HG03520 (cell line): Measurements from ENCODE around the gene BRD4.
A peak's percentile ranks its signal among the peaks of the same experiment; 100 is the strongest.
"Not testable (repeated sequence)": the region's sequence is repeated elsewhere in the genome, so short reads cannot be mapped to it uniquely, and the experiment has no call there.

ENCODE experiments used
- ATAC-seq: cut with Tn5 transposase; IDR thresholded peaks from one replicate; pipeline ENCODE4 v1.9.1; 2021; ENCODE audit warnings: mild to moderate bottlenecking, moderate library complexity; ENCODE audit not compliant: unreplicated experiment

The BRD4 gene

GRCh38 chr19:15332311-15332996, at the start of gene BRD4:
BRD4 (minus strand) TSS chr19:15332539; CDS start chr19:15273099, 59,440 bp downstream.
- ATAC-seq = peak; percentile 45

DNA sequence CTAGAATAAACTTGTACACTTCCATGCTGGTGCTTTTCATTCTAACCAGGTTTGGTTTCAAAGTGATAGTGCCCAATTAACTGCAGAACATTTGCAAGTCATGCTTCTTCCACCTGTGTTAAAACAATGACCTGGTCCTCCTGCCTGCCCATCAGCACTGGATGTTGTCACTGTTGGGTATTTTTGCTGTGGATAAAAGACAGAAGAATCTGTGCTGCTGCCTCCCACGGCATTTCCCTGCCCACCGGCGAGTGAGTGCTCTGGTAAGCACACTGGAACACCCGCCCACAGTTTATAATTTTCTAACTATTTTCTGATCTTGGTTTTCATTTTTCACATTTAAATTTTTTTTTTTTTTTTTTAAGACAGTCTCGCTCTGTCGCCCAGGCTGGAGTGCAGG, 49.5 kb upstream of the BRD4 start:
- no peak for ATAC-seq

DNA sequence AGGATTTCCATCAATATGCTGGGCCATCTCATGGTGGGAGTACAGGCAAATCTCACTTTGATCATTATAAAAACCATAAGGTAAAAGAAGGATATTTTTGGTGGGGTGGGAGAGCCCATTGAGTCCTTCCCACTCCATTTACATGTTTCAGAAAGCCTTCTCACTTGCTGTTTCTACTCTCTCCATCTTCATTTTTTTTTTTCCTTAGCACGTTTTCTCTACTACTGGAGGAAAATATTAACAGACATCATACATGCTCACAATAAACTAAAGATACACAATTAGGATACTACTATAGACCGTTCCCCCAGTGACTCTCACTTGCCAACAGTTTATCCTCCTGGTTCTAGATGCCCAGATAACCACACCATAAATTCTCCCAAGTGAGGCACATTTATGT, 49.1 kb upstream of the BRD4 start:
- ATAC-seq = no peak

DNA sequence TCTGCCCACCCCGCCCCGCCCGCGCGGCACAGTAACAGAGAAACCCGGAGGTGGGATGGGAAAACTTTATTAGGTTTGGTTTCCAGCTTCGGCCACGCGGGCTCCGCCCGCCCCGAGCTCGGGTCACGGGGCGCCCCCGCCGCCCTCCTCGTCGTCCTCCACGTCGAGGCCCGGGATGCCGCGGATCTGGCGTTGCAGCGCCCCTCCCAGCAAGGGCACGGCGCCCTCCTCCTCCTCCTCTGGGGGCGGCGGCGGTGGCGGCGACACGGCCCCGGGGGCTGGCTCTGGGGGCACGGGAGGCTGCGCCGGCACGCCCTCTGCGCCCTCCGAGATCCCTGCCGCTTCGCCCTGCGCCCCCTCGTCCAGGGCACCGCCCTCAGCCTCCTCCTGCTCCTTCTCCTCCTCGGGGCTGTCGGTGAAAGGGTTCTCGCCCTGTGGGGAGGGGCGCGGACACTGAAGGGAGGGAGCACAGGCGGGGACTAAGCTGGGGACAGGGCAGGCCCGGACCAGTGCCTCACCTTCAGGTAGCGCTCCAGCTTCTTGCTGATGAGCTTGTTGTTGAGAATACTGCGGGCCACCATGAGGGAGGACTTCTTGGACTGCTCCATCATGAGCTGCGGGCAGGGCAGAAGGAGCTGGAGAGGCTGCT, 47.8 kb upstream of the BRD4 start:
- peak; percentile 40 for ATAC-seq

DNA sequence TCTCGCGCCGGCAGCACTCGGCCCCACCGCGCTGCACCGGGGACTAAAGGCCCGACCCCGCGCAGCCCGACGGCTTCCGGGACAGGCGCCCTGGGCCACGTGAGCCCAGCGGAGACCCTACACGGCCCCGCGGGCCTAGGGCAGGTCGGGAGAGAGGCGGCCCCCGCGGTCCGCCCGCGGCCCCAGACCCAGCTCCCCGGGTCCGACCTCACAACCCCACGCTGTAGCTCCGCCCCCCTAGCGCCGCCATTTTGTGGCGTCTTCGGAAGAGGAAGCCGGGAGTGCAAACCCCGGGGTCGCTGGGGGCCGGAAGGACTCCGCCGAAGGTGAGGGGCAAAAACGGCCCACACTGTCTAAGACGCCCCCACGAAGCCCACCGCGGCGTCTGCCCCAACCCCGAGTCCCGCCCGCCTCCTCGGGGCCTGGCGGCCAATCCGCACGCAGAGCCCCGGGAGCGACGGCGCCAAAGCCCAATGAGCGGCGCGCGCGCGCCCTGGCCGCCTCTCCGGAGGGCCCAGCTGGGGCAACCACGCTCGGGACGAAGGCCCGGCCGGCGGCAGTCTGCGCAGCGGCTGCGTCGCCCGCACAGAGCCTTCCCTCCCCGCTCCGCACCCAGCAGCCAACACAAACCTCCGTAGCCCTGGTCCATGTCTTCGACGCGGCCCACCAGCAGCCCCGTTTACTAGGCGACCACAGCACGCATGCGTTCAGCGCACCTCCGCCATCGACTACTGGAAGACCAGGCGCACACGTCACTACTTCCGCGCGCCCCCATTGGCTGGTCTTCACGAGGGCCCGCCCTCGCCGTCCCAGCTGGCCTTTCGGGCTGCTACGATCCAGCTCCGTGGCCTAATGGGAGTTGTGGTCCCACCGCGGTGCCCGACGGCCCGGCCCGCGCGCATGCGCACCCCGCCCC, 47.0 kb upstream of the BRD4 start, which contains the start of gene AKAP8:
AKAP8 (minus strand) TSS at position 705 of the 916 bp plus-strand sequence; CDS start at position 649, 56 bp downstream.
- ATAC-seq = peak; percentile 72

GRCh38 chr19:15378534-15379082, 46.3 kb upstream of the BRD4 start:
- no peak for ATAC-seq

GRCh38 chr19:15374796-15375440, 42.6 kb upstream of the BRD4 start:
- no peak for ATAC-seq

DNA sequence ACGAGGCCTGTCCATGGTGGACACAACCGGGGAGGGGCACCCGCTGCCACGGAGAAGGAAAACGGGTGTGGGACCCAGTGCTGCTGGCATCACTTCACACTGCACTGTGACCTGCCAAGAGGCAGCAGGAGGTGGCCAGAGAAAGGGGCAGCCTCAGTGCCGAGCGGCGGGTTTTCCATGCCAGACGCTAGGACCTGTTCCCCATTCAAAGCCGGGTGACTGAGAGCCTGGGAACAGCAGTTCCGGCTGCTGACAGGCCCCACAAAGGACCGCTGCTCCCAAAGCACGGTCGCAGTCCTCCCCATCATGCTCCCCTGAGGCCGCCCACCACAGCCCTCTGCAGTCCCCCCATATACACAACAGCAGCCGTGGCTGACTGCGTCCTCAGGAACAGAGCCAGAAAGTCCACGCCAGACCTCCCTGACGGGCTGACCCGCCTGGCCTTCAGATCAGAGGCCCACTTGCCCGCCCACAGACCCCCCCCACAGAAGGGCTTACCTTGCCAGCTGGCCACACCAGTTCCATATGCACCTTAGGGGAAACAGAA, 41.8 kb upstream of the BRD4 start:
- no peak for ATAC-seq

DNA sequence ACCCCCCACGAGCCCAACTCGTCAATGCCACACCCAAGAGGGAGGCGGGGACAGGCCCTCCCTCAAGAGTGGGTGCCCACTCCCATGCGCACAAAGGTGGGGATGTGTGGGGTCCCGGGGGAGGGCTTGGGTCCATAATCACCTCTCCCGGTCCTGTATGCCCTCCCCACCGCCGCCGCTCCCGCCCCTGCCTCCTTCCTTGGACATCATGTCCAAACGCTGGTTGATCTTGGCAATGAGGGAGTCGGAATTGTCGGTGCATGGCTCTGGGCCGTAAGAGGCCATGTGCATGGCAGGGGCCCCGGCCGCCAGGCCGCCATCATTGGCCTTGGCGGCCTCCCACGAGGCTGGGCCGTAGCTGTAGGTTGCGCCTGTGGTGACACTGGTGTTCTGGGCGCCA, 41.3 kb upstream of the BRD4 start:
- no peak for ATAC-seq

DNA sequence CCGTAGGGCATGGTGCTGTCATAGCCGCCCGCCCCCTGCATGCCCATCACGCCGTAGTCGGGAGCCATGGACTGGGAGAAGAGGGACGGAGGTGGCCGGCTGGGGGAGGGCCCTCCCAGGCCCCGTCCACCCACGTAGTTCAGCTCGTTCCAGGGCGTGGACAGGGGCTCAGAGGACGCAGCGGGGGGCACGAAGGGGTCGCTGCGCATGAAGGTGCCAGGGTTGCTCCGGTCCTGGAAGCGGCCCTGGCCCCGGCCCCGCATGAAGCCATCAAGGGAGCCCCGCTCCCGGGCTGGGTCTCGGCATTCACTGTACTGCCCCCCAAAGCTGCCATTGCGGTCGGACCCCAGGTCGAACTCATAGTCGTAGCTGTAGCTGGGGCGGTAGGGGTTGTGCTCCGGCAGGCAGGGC, 40.6 kb upstream of the BRD4 start:
- ATAC-seq = no peak

DNA sequence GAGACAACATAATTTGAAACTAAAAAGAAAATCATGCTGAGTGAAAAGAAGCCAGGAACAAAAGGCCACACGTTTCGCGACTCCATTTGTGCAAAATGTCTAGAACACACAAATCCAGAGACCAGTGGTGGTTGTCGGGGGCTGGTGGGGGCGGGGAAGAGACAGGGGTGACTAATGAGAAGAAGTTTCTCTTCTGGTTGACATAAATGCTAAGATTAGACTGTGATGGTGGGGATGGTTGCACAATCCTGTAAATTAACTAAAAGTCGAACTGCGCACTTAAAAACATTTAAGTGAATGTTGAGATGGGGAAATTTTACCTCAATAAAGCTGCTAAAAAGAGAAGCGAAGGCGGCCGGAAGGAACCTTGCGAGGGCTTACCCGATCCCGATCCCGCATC, 40.1 kb upstream of the BRD4 start:
- no peak for ATAC-seq

DNA sequence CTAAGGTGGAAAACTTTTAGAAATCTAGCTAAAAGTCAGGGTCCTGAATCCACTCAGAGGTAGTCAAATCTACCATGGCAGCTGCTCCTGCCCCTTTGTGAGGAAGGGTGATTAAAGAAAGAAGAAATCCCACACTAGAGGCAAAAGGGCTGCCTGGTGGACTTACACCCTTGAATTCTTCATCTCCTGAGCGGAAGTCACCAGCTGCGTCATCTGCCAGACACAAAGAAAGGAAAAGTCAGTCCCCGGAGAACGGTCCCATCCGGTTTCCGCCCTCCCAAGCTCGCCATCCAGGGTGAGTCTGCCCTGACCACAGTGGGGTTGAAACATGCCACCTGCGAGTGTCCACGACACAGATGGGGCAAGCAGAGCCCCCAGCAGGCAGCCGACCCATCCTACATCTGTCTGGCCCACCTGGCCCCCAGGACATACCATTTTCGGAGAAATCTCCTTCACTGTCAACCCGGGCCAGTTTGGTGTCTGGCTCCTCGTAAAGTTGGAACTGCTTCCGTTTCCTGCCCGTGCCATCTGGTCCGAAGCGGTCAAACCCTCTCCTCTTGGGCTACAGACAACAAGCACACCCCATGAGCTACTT, 39.5 kb upstream of the BRD4 start:
- no peak for ATAC-seq

DNA sequence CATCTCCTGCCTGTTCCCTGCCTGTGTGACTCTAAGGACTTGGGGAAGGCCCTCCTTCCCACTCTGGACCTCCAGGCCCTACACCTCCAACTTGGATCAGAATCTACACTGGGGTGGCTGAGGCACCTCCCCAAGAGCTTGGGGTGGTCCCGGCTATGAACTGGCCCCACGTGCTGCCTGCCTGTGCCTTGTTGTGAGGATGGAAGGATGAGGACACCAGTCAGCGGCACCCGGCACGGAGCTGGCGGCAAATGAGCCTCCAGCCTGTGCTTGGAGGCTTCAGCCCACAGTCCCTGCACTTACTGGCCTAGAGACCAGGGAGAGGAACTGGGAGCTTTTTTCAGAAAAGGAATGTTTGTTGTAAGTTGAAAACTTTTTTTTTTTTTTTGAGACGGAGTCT, 38.8 kb upstream of the BRD4 start:
- ATAC-seq = no peak

DNA sequence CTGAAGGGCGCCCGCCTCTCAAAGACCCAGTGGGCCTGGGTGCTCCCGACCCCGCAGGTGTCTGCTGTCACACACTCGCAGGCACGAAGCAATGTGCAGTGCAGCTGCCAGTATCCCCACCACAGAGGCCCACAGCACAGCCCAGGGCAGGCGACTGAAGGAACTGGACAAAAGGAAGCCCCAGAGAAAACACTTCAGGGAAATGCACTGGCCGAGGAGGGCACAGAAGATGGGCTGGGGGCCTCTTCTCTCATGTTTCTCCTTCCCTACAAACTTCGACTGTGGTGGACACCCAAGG, 37.2 kb upstream of the BRD4 start:
- no peak for ATAC-seq

- ATAC-seq = no peak
Measured at GRCh38 chr19:15368798-15369593, 36.7 kb upstream of the BRD4 start.

DNA sequence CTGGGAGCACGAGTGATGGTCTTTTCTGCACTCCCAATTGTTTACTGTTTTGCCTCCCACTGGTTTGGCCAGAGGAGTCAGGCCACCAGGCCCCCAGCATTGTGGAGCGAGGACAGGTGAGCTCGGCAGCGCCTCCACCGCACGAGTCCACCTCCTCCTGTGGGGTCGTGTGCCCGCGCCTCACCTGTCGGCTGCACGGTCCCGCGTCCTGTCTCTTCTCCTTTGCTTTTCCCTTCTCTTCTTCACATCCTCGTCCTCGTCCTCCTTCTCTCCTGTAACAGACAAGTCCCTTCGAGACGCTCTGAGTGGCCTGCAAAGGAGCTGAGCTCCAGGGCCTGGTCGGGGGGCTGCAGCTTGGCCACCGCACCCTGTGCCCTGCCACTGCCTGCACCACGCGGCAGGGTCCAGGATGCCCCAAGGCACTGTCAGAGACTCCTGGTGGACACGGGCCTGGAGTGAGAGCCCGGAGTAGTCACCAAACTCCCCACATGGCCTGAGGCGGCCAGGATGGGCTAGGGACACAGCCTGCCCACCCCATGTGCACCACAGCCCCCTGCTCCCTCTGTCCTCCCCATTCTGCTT, 35.8 kb upstream of the BRD4 start:
- ATAC-seq = no peak

- ATAC-seq = no peak
Measured at GRCh38 chr19:15367439-15367838, 35.1 kb upstream of the BRD4 start.

DNA sequence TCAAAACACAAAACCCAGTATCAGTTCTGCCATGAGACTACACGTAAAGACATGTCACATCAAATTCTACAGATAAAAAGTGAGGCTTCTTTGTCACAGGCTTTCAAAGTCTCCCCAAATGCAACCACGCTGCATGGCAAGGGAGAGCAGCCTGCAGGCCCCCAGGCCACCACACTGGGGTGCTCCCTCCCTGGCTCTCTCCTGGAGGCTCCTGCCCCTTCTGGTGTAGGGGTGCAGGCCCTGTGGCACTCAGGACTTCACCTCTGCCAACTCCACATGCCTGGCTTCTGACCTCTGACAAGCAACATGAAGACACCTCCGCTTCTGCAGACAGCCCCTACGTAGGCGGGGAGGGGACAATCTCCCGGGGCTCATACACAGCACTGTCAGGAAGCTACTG, 32.9 kb upstream of the BRD4 start:
- ATAC-seq = no peak

- not testable (repeated sequence) for ATAC-seq
Measured at GRCh38 chr19:15363791-15364190, 31.5 kb upstream of the BRD4 start.
